HCT116 (cell line): ENCODE data around the gene MALRD1. TPM values are rescaled to one million over a fixed set of nuclear protein-coding genes. Genes with fewer than 3 reads are reported as not detected.

Experiments
- ATAC-seq: fragments of 200-7000 bp; cut with Tn5 transposase; 2 replicates; pipeline ENCODE4 v1.9.1; 2020; ENCODE audit warnings: mild to moderate bottlenecking, moderate library complexity
- BruUV-seq: library from RNA; stranded (reverse); fragments of 400-500 nt; replicated peaks from 2 replicates; lab custom pipeline; 2021; lab: Mats Ljungman, UMichigan
- CTCF ChIA-PET: fragments of 300-600 bp; sonication (Branson Sonifier 250); formaldehyde crosslinking; loops from one replicate; lab custom pipeline; 2021; ENCODE audit warnings: antibody characterized with exemption; lab: Charles Lee
- POLR2A ChIA-PET: fragments of 300-600, 350-600 bp; sonication (Branson Sonifier 250); formaldehyde crosslinking; loops from one replicate; lab custom pipeline; 2021; ENCODE audit warnings: antibody characterized with exemption; lab: Charles Lee
- RAD21 ChIA-PET, 2 experiments: fragments of 300-600 bp; sonication (Branson Sonifier 250); formaldehyde crosslinking; loops; one replicate each; lab custom pipeline; 2023; ENCODE audit warnings: low total read pairs in 2 of 2; ENCODE audit not compliant: uncharacterized antibody in 2 of 2, unreplicated experiment in 2 of 2, low non-redundant PET in 1 of 2; lab: Charles Lee
- DNase-seq: peaks from one replicate; pipeline ENCODE4 v3.0.0-alpha.2; 2010; ENCODE audit warnings: low read depth, low spot score
- H2AFZ ChIP-seq: fragments of 200-600 bp; shearing (Covaris generic), sonication (generic); 2 replicates; pipeline ENCODE4 v1.6.1; 2017; ENCODE audit warnings: low read depth, mixed run types, mixed read lengths, antibody characterized with exemption, low read length; ENCODE audit not compliant: poor library complexity, severe bottlenecking
- H3K27ac ChIP-seq: 2 replicates; pipeline ENCODE4 v1.5.1; 2012; ENCODE audit warnings: low read depth, low read length
- H3K27me3 ChIP-seq: fragments of 200-600 bp; sonication (generic); 2 replicates; pipeline ENCODE4 v1.6.1; 2016; ENCODE audit warnings: mixed run types, low read length, mixed read lengths; ENCODE audit not compliant: insufficient read depth
- H3K36me3 ChIP-seq, 2 experiments: fragments of 200-500 bp in 1 of 2; fragments of 200-600 bp in 1 of 2; sonication (Bioruptor generic) in 1 of 2; sonication (generic) in 1 of 2; 2 replicates each; pipeline versions ENCODE4 v1.5.1 to v1.6.1; 2014 to 2016; ENCODE audit warnings: low read length in 2 of 2, inconsistent platforms in 1 of 2, mixed read lengths in 1 of 2, mixed run types in 1 of 2; ENCODE audit not compliant: insufficient read depth in 2 of 2, control insufficient read depth in 1 of 2
- H3K4me1 ChIP-seq, 2 experiments: fragments of 200-600 bp in 1 of 2; sonication (generic) in 1 of 2; 2 replicates each; pipeline versions ENCODE4 v1.5.1 to v1.6.1; 2012 to 2017; ENCODE audit warnings: low read length in 2 of 2, inconsistent platforms in 1 of 2, mild to moderate bottlenecking in 1 of 2, mixed read lengths in 1 of 2, mixed run types in 1 of 2, moderate library complexity in 1 of 2; ENCODE audit not compliant: insufficient read depth in 2 of 2, control insufficient read depth in 1 of 2
- H3K4me2 ChIP-seq: fragments of 200-600 bp; sonication (generic); 2 replicates; pipeline ENCODE4 v1.6.1; 2017; ENCODE audit warnings: mixed run types, low read length, mixed read lengths
- H3K4me3 ChIP-seq, 2 experiments: fragments of 200-600 bp in 1 of 2; sonication (generic) in 1 of 2; replicated peaks in 1 of 2; 2 replicates each; pipeline ENCODE4 v1.5.1; 2011 to 2016; ENCODE audit warnings: low read length in 2 of 2, control low read depth in 1 of 2, low read depth in 1 of 2, mild to moderate bottlenecking in 1 of 2, mixed read lengths in 1 of 2, mixed run types in 1 of 2
- H3K79me2 ChIP-seq: fragments of 200-600 bp; sonication (generic); 2 replicates; pipeline ENCODE4 v1.6.1; 2017; ENCODE audit warnings: mild to moderate bottlenecking, mixed run types, low read length, moderate library complexity, mixed read lengths; ENCODE audit not compliant: insufficient read depth
- H3K9ac ChIP-seq: fragments of 200-600 bp; sonication (generic); 2 replicates; pipeline ENCODE4 v1.6.1; 2016; ENCODE audit warnings: low read length, mixed read lengths
- H3K9me2 ChIP-seq: fragments of 200-600 bp; sonication (generic), shearing (Covaris generic); 2 replicates; pipeline ENCODE4 v1.6.1; 2017; ENCODE audit warnings: mixed run types, mild to moderate bottlenecking, moderate library complexity; ENCODE audit not compliant: insufficient read depth
- H3K9me3 ChIP-seq, 2 experiments: fragments of 200-500 bp in 1 of 2; fragments of 200-600 bp in 1 of 2; sonication (Bioruptor generic) in 1 of 2; sonication (generic) in 1 of 2; 2 replicates each; pipeline ENCODE4 v1.6.1; 2014 to 2017; ENCODE audit warnings: low read length in 2 of 2, mixed read lengths in 2 of 2, inconsistent platforms in 1 of 2, low read depth in 1 of 2, mild to moderate bottlenecking in 1 of 2, mixed run types in 1 of 2, moderate library complexity in 1 of 2; ENCODE audit not compliant: control insufficient read depth in 1 of 2, insufficient read depth in 1 of 2
- H4K20me1 ChIP-seq: fragments of 200-600 bp; sonication (generic), shearing (Covaris generic); 2 replicates; pipeline ENCODE4 v1.6.1; 2017; ENCODE audit warnings: mixed run types, mild to moderate bottlenecking, moderate library complexity; ENCODE audit not compliant: insufficient read depth
- CTCF ChIP-seq, 3 experiments: fragments of 200-600 bp in 1 of 3; sonication (generic) in 1 of 3; IDR thresholded peaks in 2 of 3; conservative IDR thresholded peaks in 1 of 3; 2 replicates each; pipeline ENCODE4 v1.5.1; 2012 to 2017; ENCODE audit warnings: low read depth in 2 of 3, low read length in 2 of 3, antibody characterized with exemption in 1 of 3, borderline replicate concordance in 1 of 3, control low read depth in 1 of 3, mild to moderate bottlenecking in 1 of 3, mixed read lengths in 1 of 3, mixed run types in 1 of 3, moderate library complexity in 1 of 3; ENCODE audit not compliant: insufficient read depth in 1 of 3
- EGR1 ChIP-seq: IDR thresholded peaks from 2 replicates; pipeline ENCODE4 v1.6.1; 2012; ENCODE audit warnings: low read depth
- EZH2 ChIP-seq: fragments of 200-600 bp; sonication (generic); IDR thresholded peaks from 2 replicates; pipeline ENCODE4 v1.6.1; 2017; ENCODE audit warnings: antibody characterized with exemption, mixed run types
- RAD21 ChIP-seq: IDR thresholded peaks from 2 replicates; pipeline ENCODE4 v1.6.1; 2012; ENCODE audit warnings: low read depth, mild to moderate bottlenecking
- ZNF274 ChIP-seq: fragments of 200-500 bp; sonication (Bioruptor generic); IDR thresholded peaks from 2 replicates; pipeline ENCODE4 v1.6.1; 2014; ENCODE audit warnings: mild to moderate bottlenecking, low read depth, low read length, inconsistent platforms
- intact Hi-C: fragments of 100-400 bp; cut with micrococcal nuclease; formaldehyde crosslinking; loops from 2 replicates; pipeline ENCODE4 v1.10.0; 2022
- total RNA-seq: library from RNA; stranded (reverse); gene quantifications from one replicate; pipeline ENCODE4 v1.2.1, GENCODE V29; 2021; ENCODE audit not compliant: unreplicated experiment

The MALRD1 gene
- total RNA-seq, 1 experiment from 2014 or later = not detected

- TF ChIP-seq CTCF (IDR thresholded peaks at IDR 0.05 in 2 of 3, conservative IDR thresholded peaks at IDR 0.05 in 1 of 3; ENCODE audit: borderline replicate concordance in 1 of 3, insufficient read depth in 1 of 3, low read depth in 2 of 3, low read length in 2 of 3) (no peak), RAD21 (no peak)
Measured at GRCh38 chr10:19302117-19302516, 253.5 kb downstream of the MALRD1 start (continued).

- intact Hi-C loops = no loop called here
- no peak overlapping the region for H3K4me3 ChIP-seq
- POLR2A ChIA-PET = no interaction called here
- no peak for ATAC-seq
- H3K27me3 ChIP-seq = no peaks in the 10 kb centered on the region
- no peak overlapping the region for H3K27ac ChIP-seq
- RAD21 ChIA-PET = no interaction called here
- H3K9ac ChIP-seq = no peak overlapping the region
- H3K4me1 ChIP-seq = no peaks in the 10 kb centered on the region
- no peaks in the 10 kb centered on the region for H3K9me2 ChIP-seq
- CTCF ChIA-PET = no interaction called here
- no peak for DNase-seq
- H3K9me3 ChIP-seq = peaks cover 4 to 12% of the 10 kb centered on the region in 2 experiments; a peak in 2 of 4 replicates
- H3K79me2 ChIP-seq = no peaks in the 10 kb centered on the region
- BruUV-seq = no TSS peak
- H4K20me1 ChIP-seq = no peaks in the 10 kb centered on the region
- H3K36me3 ChIP-seq = no peaks in the 10 kb centered on the region; a peak in 1 of 4 replicates
- no peak overlapping the region for H2AFZ ChIP-seq
- TF ChIP-seq EZH2 (no peak), ZNF274 (no peak), EGR1 (no peak)
- no peak overlapping the region for H3K4me2 ChIP-seq
Measured at GRCh38 chr10:19310066-19310465, 261.5 kb downstream of the MALRD1 start.
